H7 (cell line): ENCODE results near the gene SLC37A1. TPM values are rescaled to one million over a fixed set of nuclear protein-coding genes. Genes with fewer than 3 reads are reported as not detected.

Experiments
- DNase-seq: peaks from one replicate; pipeline ENCODE4 v3.0.0; 2012
- H3K27me3 ChIP-seq: 2 replicates; pipeline ENCODE4 v1.6.0; 2011; ENCODE audit warnings: mild to moderate bottlenecking, low read length; ENCODE audit not compliant: control insufficient read depth, insufficient read depth
- H3K36me3 ChIP-seq: replicated peaks from 2 replicates; pipeline ENCODE4 v1.5.1; 2011; ENCODE audit warnings: low read length; ENCODE audit not compliant: control insufficient read depth, insufficient read depth
- H3K4me3 ChIP-seq: 2 replicates; pipeline ENCODE4 v1.5.1; 2011; ENCODE audit warnings: low read depth, mild to moderate bottlenecking, control low read depth, low read length, moderate library complexity; ENCODE audit not compliant: insufficient read depth
- total RNA-seq: library from RNA; depleted of rRNA; stranded (reverse); fragments of >200 nt; shearing (Covaris generic); gene quantifications from 2 replicates; pipeline ENCODE4 v1.2.3, GENCODE V29; 2014

The SLC37A1 gene
- total RNA-seq, 1 experiment from 2014 or later: 8.2 TPM

DNA sequence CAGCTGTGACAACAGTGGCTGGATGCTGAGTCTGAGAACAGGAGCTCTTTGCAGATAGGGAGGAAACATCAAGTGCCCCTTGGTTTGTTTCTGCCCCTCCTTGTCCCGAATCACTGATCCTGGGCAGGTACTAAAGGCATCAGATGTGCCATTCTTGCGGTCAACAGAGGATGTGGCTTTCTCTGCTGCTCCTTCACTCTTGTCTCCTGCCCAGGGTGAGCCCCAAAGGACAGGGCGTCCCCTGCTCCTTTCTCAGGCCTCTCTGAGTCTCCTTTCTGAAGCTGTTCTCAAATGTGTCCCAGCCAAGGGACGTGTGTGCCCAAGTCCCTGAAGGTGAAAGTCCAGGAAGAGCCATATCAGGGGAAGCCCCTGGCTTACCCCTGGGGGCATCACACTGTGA, 31.7 kb downstream of the SLC37A1 start:
- DNase-seq: no peak
- Histone ChIP-seq H3K36me3 (peaks cover 7% of the 10 kb centered on the region), H3K27me3 (no peaks in the 10 kb centered on the region), H3K4me3 (no peak overlapping the region)

- no peak for DNase-seq
- Histone ChIP-seq H3K4me3 (no peak overlapping the region), H3K36me3 (peaks cover 7% of the 10 kb centered on the region), H3K27me3 (no peaks in the 10 kb centered on the region)
Measured at GRCh38 chr21:42545745-42546144, 32.1 kb downstream of the SLC37A1 start.

GRCh38 chr21:42546433-42546832, 32.8 kb downstream of the SLC37A1 start:
- Histone ChIP-seq H3K36me3 (peaks cover 7% of the 10 kb centered on the region), H3K27me3 (no peaks in the 10 kb centered on the region)

GRCh38 chr21:42547001-42547905, 33.6 kb downstream of the SLC37A1 start:
- Histone ChIP-seq H3K4me3 (no peak overlapping the region), H3K36me3 (peaks cover 7% of the 10 kb centered on the region), H3K27me3 (no peaks in the 10 kb centered on the region)
- no peak for DNase-seq

More at GRCh38 chr21:42546433-42546832, 32.8 kb downstream of the SLC37A1 start:
- DNase-seq: no peak
- H3K4me3 ChIP-seq: no peak overlapping the region

DNA sequence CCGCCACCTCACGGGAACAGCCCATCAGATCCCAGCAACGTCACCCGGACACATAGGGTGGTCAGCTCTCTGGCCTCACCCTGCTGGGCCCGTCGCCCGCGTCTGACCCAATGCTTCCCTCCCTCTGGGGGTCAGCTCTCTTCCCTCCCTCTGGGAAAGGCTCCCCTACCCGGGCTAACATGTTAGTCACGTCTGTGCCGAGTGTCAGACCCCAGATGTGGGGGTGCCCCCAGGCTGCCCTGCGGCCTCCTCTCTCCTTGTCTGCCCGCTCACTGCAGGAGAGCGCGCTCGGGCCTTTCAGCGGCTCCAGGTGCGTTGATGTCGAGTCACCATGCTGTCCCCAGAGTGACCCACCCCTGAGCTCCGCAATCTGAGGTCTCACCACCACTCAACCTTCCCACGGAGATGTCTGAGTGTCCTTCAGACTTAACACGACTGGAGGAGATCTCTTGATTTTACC, 34.3 kb downstream of the SLC37A1 start:
- Histone ChIP-seq H3K4me3 (no peak overlapping the region), H3K36me3 (peaks cover 7% of the 10 kb centered on the region), H3K27me3 (no peaks in the 10 kb centered on the region)
- DNase-seq: peak; percentile 44

DNA sequence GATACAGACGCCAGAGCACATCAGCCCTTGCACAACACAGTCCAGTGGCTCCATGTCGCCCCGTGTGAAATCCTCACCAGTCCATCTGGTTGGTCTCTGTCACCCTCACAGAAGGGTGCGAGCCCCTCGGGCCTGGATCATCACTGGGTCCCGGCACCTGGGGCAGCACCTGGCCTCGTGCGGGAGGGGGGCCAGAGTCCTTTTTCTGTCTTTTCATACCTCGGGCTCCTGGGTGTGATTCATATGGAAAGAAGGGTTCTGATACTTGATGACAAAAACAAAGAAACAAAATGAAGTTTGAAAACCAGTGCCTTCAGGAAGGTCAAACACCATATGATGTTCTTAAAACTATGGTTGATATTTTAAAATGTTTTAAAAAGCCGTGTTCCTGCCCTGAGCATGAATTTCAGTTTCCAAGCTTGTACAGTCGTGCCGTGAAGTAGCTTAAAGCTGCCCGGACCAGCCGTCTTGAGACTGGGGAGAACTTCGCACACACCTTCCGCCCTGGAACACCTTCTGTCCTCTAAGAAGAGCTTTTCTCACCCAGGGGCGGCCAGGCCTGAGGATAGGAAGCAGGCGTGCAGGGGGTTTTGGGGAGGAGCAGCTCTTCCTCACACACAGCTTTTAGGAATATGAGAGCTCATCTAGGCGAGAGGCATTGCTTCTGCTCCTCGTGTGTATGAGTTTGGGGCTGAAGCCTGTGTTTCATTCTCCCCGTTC, 35.2 kb downstream of the SLC37A1 start:
- Histone ChIP-seq H3K27me3 (no peaks in the 10 kb centered on the region), H3K36me3 (peaks cover 7% of the 10 kb centered on the region), H3K4me3 (no peak overlapping the region)
- DNase-seq: peak; percentile 33

- no peaks in the 10 kb centered on the region for H3K27me3 ChIP-seq
- H3K4me3 ChIP-seq: no peak overlapping the region
- H3K36me3 ChIP-seq: peaks cover 4% of the 10 kb centered on the region; the same call in 1 of the 2 replicates
- DNase-seq: peak; percentile 81
Measured at GRCh38 chr21:42550817-42551216, 37.2 kb downstream of the SLC37A1 start.

DNA sequence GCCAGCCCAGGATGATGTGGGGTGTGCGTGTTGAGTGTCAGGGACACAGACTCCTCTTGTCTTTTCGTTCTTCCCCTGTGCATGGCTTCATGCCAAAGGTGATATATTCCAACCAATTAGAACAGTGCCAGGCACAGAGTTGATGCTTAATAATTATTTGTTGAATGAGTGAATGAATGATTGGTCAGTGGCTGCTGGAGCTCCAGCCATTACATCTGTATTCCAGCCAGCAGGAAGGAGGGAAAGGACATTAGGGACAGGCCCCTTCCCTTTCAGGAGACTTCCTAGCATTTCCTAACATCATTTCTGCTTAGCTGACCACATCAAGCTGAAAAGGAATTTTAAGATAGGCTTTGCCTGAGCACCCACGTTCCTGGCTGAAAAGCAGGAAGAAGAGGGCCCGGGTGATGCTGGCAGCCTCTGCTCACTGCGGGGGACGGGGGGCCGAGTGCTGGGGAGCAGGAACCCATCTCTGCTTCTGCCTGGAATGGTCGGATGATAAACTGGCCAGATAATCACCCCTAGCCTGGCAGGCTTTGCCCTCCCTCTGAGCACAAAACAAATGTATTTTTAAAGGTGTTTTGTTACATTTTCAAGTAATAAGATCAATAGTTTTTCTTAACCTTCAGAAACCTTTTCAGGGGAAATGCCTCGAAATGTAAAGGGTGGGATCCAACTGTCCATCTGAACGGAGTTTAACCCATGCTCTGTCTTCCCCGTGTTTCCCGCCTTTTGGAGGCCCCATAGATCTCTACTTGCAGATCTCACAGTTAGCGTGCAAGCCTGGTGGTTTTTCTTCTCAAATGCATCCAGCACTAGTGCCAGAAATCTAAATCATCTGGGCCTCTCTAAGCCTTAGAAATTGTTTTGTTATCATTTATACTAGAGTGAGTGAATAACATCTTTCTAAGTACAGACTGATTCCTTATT, 39.0 kb downstream of the SLC37A1 start:
- peak; percentile 30 for DNase-seq
- Histone ChIP-seq H3K36me3 (peaks cover 1% of the 10 kb centered on the region; the same call in 1 of the 2 replicates), H3K4me3 (no peak overlapping the region), H3K27me3 (no peaks in the 10 kb centered on the region)

GRCh38 chr21:42553435-42553834, 39.8 kb downstream of the SLC37A1 start:
- Histone ChIP-seq H3K4me3 (no peak overlapping the region), H3K36me3 (peaks cover 1% of the 10 kb centered on the region; the same call in 1 of the 2 replicates), H3K27me3 (no peaks in the 10 kb centered on the region)
- peak; percentile 52 for DNase-seq

GRCh38 chr21:42554251-42554961, 40.8 kb downstream of the SLC37A1 start:
- Histone ChIP-seq H3K27me3 (no peaks in the 10 kb centered on the region), H3K4me3 (no peak overlapping the region), H3K36me3 (peaks cover 1% of the 10 kb centered on the region; the same call in 1 of the 2 replicates)
- peak; percentile 45 for DNase-seq

DNA sequence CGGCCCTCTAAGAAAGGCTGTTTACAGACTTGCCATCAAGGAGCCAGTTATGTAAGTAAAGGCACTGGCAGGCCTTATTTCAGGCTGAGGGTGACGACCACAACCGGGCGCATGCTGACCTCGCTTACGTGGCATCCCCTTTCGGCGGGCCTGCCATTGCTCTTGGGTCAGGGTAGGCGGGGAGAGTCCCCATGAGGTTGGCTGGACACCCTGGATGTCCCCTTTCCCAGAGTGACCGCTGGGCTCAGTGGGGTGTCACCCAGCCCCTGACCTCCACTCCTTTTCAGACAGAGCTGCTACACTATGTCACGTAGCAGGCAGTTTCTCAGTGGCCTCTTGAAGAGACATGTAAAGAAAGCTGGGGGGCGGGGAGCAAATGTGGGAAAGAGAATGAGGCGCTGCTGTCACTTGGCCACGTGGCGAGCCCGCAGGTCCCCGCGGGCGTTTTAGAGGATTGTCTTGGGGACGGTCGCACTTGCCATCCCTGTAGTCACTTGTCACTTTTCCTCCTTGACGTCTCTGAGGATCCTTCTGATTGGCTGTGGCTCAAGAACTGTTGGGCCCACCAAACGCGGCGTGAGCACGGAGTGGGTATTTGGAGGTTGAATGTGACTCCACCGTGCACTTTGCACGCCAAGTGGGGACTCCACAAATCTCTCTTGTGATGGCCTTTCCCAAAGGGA, 42.2 kb downstream of the SLC37A1 start:
- Histone ChIP-seq H3K27me3 (no peaks in the 10 kb centered on the region), H3K4me3 (no peak overlapping the region), H3K36me3 (peaks cover 1% of the 10 kb centered on the region; the same call in 1 of the 2 replicates)
- DNase-seq: no peak

- H3K4me3 ChIP-seq: no peak overlapping the region
- H3K27me3 ChIP-seq: no peaks in the 10 kb centered on the region
- DNase-seq: no peak
- peaks cover 1% of the 10 kb centered on the region; the same call in 1 of the 2 replicates for H3K36me3 ChIP-seq
Measured at GRCh38 chr21:42556476-42556875, 42.8 kb downstream of the SLC37A1 start.

GRCh38 chr21:42556960-42557359, 43.3 kb downstream of the SLC37A1 start:
- no peaks in the 10 kb centered on the region for H3K27me3 ChIP-seq
- H3K4me3 ChIP-seq: no peak overlapping the region
- no peak for DNase-seq
- peaks cover 1% of the 10 kb centered on the region; the same call in 1 of the 2 replicates for H3K36me3 ChIP-seq
